Measurements from ENCODE around the gene MIS12. TPM values are rescaled to one million over a fixed set of nuclear protein-coding genes. Genes with fewer than 3 reads are reported as not detected.

Gene MIS12
- total RNA-seq, 2 donors from 2014 or later = 26.4 to 46.6 TPM

Other genes with a start within 250 kb of the MIS12 start
- gene RABEP1, start 204.3 kb upstream of the MIS12 start, total RNA-seq = 10 to 100 TPM; 49.7 to 52.1 TPM
- gene NUP88, start 66.9 kb upstream of the MIS12 start, total RNA-seq = 100 to 1,000 TPM; 121 to 136 TPM
- 10 to 100 TPM; 49.1 to 61.3 TPM for gene RPAIN, start 66.4 kb upstream of the MIS12 start, total RNA-seq
- 100 to 1,000 TPM; 234 to 350 TPM for gene C1QBP, start 47.4 kb upstream of the MIS12 start, total RNA-seq
- gene DHX33, start 17.6 kb upstream of the MIS12 start, total RNA-seq = 10 to 100 TPM; 15.8 to 32.7 TPM
- gene DERL2, start 388 bp upstream of the MIS12 start, total RNA-seq = 10 to 100 TPM; 58.3 to 63.8 TPM
- 10 to 100 TPM; 47.0 to 55.1 TPM for gene NLRP1, start 97.9 kb downstream of the MIS12 start, total RNA-seq

Measured in activated naive CD4-positive, alpha-beta T cell treated with anti-CD3 and anti-CD28 coated beads, Interleukin-2, amount 50 U/mL, for 72 hours (primary cell).